Right ventricle myocardium inferior (tissue), 1 donor: ENCODE data around the gene KITLG. TPM values are rescaled to one million over a fixed set of nuclear protein-coding genes. Genes with fewer than 3 reads are reported as not detected.
"Not testable (repeated sequence)": the region's sequence is repeated elsewhere in the genome, so short reads cannot be mapped to it uniquely, and the experiment has no call there.

Experiments used
- ATAC-seq: fragments of 200-7000 bp; cut with Tn5 transposase; one replicate; pipeline ENCODE4 v1.9.1; 2020; ENCODE audit warnings: mild to moderate bottlenecking, moderate library complexity
- DNase-seq: peaks from one replicate; pipeline ENCODE4 v3.0.0; 2021; ENCODE audit errors: missing footprints
- intact Hi-C: fragments of 100-400 bp; cut with DNase I; formaldehyde crosslinking; loops from one replicate; pipeline ENCODE4 v1.11.0; 2022
- long read RNA-seq: library from polyadenylated mRNA; unstranded; transcript quantifications from one replicate; pipeline ENCODE4 v2.0.0, GENCODE V29; 2021
- total RNA-seq: library from RNA; stranded (reverse); fragmentation: NEBNext Ultra II Directional; extraction: Animal tissue kit (Norgen Biotek cat#: 25700); gene quantifications from one replicate; pipeline ENCODE4 v1.2.1, GENCODE V29; 2021
- donor health status: DM: no; HTN: yes; CAD: no; lungs with severe emphysema.

Gene KITLG
- 11.1 TPM for total RNA-seq
- long read RNA-seq, full-length matches to known transcripts = 12 of 13 reads
- long read RNA-seq, partial matches to known transcripts = 1 of 13 reads
- long read RNA-seq, other reads (novel, unspliced or antisense) = 0 of 13 reads

DNA sequence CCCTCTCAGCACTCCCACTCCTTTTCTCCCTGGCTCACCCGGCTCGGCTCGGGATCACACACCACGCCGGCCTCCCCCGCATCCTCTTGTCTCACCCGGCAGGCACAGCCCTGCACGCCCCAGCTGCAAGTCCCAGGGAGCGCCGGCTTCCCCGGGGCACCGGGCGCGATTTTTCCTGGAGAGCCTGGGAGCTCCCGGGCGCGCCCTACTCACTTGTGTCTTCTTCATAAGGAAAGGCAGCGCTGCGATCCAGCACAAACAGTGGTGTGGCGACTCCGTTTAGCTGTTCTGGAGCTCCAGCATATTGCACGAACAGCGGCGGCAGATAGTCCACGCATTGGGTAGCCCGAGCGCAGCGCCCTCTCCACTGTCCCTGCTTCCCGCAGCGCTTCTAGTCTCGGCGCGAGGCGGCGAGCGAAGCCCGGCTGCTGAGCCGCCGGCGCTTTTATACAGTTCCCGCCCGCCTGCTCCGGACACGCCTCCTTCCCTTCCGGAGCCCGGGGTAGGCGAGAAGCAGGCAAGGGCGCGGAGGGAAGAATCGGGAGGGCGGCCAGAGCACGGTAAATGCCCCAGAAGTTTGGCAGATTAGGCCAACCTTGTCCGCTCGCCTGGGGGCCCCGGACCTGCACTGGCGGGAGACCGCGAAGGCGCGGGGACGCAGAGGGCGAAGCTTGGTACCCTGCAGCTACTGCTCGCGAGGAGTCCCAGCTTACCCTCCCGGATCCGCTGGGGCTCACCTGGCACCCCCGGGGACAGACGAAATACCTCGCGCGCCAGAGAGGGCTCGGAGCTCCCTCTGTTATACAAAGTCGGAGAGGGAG lies at the start of gene KITLG:
TSS of gene KITLG (minus strand) at position 421 of the 821 bp plus-strand sequence. CDS start at position 228, 193 bp downstream.
- DNase-seq (peak; percentile 91), ATAC-seq (peak; percentile 97)
- intact Hi-C loops = no loop called here

DNA sequence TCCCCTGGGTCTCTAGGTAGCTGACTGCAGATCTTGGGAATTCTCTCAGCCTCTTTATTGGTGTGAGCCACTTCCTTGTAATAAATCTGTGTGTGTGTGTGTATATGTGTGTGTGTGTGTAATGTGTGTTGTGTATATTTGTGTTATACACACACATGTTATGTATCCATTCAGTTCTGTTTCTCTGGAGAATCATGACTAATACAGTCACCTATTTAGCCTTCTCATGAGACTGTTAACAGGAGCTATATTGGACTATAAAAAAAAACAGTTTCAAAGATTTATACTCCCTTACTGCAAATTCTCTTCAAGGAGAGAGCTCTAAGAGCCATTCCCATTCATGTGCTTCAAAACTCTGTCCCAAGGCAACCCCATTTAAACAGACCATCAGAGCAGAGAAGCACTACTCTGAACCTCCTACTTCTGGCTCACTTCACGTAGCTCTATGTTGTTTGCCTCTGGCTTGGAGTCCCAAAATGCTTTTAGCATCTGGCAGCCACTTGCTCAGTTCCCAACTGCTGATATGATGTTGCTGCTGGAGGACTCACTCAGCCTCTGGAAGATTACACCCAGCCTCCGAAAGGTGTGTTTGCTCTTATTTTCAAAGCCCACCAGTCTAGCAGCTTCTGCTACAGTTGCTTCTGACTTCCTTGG lies 48.7 kb upstream of the KITLG start:
- no peak for DNase-seq
- intact Hi-C loops = no loop called here
- ATAC-seq = peak; percentile 76

GRCh38 chr12:88628035-88628434 lies 47.8 kb upstream of the KITLG start:
- DNase-seq, intact Hi-C loops, ATAC-seq: not testable (repeated sequence)

DNA sequence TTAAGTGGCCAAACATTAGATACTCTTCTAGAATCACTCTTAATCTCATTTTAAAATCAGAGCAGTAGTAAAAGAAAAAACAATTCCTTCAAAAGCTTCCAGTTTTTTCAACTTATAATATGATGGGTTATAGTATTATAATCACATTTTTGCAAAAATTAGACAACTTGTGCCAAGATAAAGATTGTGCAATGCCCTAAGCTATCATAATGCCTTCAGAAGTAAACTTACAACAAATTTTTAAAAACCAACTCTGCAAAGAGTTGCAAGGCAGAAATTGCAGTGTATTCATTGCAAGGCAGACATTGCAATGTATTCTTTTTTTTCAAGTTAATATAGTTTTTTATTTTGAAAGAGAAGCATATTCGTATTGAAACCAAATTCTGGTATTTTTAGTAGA lies 47.2 kb upstream of the KITLG start:
- no peak for ATAC-seq
- intact Hi-C loops = no loop called here
- no peak for DNase-seq

DNA sequence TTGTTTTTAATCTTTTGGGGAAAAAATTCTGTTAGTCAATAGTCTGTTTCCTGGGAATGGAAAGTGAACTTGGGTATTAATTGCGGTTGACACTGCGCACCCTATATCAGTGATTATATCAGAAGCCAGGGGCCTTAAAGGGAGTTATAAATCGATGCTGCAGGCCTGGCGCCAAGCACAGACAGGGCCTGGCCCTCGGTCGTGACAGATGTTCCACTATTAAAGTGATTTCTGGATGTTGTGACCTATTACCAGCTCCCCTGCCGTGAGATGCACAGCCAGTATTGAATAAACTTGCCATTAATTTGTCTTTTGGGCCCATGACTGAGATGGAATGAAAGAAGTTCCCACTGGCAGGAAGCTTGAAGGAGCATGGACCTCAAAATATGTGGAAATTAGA lies 45.1 kb upstream of the KITLG start:
- intact Hi-C loops = no loop called here
- ATAC-seq (no peak), DNase-seq (no peak)

DNA sequence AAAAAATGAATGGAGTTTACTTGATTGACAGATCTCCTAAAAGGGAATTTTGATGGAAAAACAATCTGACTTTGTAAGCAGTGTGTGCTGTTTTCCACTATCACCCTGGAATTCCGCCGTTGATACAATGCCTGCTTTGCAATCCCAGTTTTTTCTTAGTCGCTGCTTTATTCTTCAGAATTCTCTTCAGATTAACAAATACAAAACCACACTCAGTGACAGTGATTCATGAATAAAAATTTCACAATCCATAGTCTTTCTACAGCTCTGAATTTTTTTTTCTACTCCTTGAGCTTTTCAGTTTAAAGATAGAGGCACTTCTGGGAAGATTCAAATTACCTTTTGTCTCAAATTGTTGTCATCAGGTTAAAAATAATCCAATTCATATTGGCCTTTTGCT lies 44.6 kb upstream of the KITLG start:
- no peak for ATAC-seq
- no peak for DNase-seq
- intact Hi-C loops = no loop called here

- intact Hi-C loops = no loop called here
- DNase-seq (no peak), ATAC-seq (no peak)
Measured at GRCh38 chr12:88623777-88624548, 43.7 kb upstream of the KITLG start.

- intact Hi-C loops = no loop called here
- DNase-seq = no peak
- no peak for ATAC-seq
Measured at GRCh38 chr12:88617352-88617751, 37.1 kb upstream of the KITLG start.

DNA sequence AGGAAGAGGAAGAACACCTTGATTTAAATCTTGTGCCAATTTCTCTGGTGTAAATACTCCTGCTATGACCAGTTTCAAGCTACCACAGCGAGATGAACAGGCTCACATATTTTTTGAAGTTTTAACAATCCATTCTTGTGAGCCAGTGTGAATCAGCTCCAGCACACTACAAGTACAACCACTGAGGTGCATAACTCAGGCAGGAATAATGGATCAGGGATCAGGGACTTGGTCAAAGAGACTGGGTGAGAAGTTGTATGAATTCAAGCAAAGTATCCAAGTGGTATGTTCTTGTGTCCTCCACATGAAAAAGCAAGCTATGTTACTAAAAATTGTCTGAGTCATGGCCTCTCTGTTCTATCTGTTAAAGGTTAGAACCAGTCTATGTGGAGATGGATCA lies 35.2 kb upstream of the KITLG start:
- intact Hi-C loops = no loop called here
- ATAC-seq (no peak), DNase-seq (no peak)

GRCh38 chr12:88604646-88605045 lies 24.4 kb upstream of the KITLG start:
- intact Hi-C loops = no loop called here
- ATAC-seq (no peak), DNase-seq (no peak)

DNA sequence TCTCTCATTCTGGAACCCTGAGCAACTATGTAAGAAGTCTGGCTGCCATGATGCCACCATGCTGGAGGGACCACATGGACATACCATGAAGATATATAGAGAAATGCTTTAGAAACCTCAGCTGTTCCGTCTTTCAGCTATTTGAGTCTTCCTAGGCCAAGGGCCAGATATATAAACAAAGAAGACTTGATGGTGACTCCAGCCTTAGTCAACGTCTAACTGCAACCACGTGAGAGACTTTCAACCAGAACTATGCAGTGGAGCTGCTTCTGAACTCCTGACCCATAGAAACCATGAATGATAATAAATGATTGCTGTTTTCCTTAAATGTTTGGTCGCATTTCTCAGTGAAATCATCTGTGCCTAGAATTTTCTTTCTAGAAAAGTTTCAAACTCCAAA lies 20.0 kb upstream of the KITLG start:
- intact Hi-C loops = no loop called here
- ATAC-seq (no peak), DNase-seq (no peak)

GRCh38 chr12:88597365-88597764 lies 17.1 kb upstream of the KITLG start:
- intact Hi-C loops = no loop called here
- ATAC-seq (no peak), DNase-seq (no peak)

- DNase-seq = no peak
- intact Hi-C loops = no loop called here
- no peak for ATAC-seq
Measured at GRCh38 chr12:88595697-88596096, 15.4 kb upstream of the KITLG start.

DNA sequence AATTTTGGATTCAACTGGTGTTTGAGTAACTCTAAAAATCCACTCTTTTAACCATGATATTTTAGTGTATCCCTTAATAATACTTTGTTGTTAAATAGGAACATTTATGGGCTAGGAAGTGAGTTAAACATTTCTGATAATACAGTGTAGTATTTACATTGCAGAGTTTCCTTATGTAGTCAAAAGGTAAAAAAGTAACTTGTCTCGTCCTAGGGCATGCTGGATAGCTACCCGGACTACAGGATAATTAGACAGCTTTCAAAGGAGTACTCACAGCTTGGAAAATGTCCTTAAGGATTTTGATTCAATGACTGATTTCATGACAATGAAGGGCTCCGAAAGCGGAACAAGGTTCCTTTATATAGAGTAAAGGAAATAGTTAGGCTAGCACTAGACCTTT lies 14.5 kb upstream of the KITLG start:
- intact Hi-C loops = no loop called here
- no peak for ATAC-seq

GRCh38 chr12:88591343-88591742 lies 11.1 kb upstream of the KITLG start:
- ATAC-seq = no peak
- intact Hi-C loops = no loop called here
- no peak for DNase-seq

More for the DNA sequence above, 14.5 kb upstream of the KITLG start:
- no peak for DNase-seq

- no peak for ATAC-seq
- intact Hi-C loops = no loop called here
- no peak for DNase-seq
Measured at GRCh38 chr12:88590851-88591250, 10.6 kb upstream of the KITLG start.

DNA sequence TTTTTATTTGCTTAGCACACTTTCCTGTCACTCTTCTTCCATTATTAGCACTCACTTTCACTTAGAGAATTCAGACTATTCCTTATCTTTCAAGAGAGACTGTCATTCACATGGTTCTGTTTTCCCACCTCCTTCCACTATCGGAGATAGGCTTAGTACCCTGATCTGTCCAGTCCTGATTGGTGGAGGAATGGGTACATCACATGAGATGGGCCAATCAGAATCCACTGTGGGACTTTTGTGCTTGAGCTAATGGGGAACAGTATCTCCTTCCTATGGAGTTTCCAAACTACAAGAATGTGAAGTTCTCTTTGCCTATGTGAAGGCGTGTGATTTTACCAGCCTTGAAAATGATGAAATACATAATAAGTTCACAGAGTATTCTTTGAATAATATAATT lies 4.8 kb upstream of the KITLG start:
- DNase-seq (no peak), ATAC-seq (no peak)
- intact Hi-C loops = no loop called here

GRCh38 chr12:88579601-88580050 lies 645 bp downstream of the KITLG start:
- DNase-seq = peak; percentile 62
- intact Hi-C loops = loop anchor here (5.0 kb wide), 2 partner anchors 318 to 413 kb away; no protein-coding TSS in a partner anchor
- ATAC-seq = peak; percentile 69

DNA sequence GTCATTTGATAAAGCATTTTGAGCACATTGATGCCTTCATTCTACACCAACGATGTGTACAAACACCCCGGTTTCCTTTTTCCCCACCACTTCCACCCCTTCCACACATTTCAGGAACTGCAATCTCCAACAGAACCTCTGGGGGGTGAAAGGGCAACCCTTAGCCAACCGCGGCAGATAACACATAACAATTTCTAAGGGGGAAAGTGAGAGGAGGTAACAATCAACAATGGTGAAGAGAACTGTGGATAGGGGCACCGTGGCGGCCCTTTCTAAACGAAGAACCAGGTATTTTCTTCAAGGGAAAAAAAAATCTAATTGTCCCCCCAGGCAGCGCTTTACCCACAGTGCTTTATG lies 1.1 kb downstream of the KITLG start:
- ATAC-seq = no peak
- intact Hi-C loops = loop anchor here (5.0 kb wide), 2 partner anchors 318 to 413 kb away; no protein-coding TSS in a partner anchor
- no peak for DNase-seq
